NT2/D1 (cell line): ENCODE measurements around the gene PRR23C.

Source experiments
- SUZ12 ChIP-seq: IDR thresholded peaks from 2 replicates; pipeline ENCODE4 v1.6.1; 2011; ENCODE audit not compliant: insufficient read length, insufficient read depth; ENCODE audit errors: extremely low read depth
- YY1 ChIP-seq: IDR thresholded peaks from 2 replicates; pipeline ENCODE4 v1.6.1; 2011; ENCODE audit not compliant: insufficient read length, insufficient read depth

DNA sequence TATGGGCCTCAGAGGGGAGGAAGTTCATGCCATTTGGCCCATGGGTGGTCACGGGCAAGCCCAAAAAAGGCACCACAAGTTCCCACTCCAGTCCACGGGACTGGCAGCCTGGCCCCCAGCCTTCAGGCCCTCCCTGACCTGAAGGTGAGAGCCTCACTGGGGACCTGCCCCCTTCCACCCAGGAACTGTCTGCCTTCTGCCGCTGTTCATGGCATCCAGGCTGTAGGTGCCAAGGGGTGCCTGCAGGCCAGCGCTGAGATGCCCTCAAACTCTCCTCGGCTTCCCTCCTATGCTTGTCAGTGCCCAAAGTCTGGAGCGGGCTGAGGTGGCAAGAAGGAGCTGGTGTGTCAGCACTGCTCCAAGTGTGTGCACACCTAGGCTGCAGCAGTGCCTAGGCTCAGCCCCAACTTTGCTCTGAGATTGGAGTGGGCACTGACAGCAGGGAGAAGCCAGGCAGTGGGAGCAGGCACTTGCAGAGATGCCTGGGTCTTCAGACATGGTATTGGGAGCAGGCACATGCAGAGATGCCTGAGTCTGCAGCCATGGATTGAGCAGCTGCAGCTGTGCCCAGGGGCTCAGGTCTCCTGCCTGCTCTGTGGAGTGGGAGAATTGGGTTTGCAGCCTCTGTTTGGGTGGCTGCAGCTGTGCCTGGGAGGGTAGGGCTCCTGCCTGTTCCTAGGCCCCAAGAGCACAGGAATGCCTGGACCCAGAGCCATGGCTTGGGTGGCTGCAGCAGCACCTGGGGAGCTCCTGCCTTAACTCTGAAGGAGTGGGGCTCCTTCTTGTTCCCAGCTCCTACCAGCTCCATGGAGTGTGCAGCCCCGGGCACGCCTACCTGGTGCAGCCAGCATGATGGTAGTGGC is 44.0 kb upstream of the PRR23C start:
- TF ChIP-seq YY1 (no peak), SUZ12 (no peak)
